ENCODE results near the gene MRPL2.

GRCh38 chr6:43055966-43056365, 3.3 kb downstream of the MRPL2 start:
- TF ChIP-seq CTCF (IDR thresholded peaks at IDR 0.05), result no peak
- no peak for TF ChIP-seq POLR2A (IDR thresholded peaks at IDR 0.05)
